ENCODE data around the gene ROBO1. TPM values are rescaled to one million over a fixed set of nuclear protein-coding genes. Genes with fewer than 3 reads are reported as not detected.

ROBO1 gene
- total and polyA plus RNA-seq, 2 of the 13 experiments (the other 11 are each of a cell fraction or from before 2014, with no cell fraction given): 52.2 to 71.0 TPM

GRCh38 chr3:78844307-78844706 lies 923.5 kb downstream of the ROBO1 start (continued):
- TF ChIP-seq, protein P1, sequence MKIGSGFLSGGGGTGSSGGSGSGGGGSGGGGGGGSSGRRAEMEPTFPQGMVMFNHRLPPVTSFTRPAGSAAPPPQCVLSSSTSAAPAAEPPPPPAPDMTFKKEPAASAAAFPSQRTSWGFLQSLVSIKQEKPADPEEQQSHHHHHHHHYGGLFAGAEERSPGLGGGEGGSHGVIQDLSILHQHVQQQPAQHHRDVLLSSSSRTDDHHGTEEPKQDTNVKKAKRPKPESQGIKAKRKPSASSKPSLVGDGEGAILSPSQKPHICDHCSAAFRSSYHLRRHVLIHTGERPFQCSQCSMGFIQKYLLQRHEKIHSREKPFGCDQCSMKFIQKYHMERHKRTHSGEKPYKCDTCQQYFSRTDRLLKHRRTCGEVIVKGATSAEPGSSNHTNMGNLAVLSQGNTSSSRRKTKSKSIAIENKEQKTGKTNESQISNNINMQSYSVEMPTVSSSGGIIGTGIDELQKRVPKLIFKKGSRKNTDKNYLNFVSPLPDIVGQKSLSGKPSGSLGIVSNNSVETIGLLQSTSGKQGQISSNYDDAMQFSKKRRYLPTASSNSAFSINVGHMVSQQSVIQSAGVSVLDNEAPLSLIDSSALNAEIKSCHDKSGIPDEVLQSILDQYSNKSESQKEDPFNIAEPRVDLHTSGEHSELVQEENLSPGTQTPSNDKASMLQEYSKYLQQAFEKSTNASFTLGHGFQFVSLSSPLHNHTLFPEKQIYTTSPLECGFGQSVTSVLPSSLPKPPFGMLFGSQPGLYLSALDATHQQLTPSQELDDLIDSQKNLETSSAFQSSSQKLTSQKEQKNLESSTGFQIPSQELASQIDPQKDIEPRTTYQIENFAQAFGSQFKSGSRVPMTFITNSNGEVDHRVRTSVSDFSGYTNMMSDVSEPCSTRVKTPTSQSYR (CRISPR knock-in tag; IDR thresholded peaks at IDR 0.05; ENCODE audit: borderline replicate concordance): peak; percentile 57; the same call in 1 of the 2 replicates
- TF ChIP-seq, protein P2, sequence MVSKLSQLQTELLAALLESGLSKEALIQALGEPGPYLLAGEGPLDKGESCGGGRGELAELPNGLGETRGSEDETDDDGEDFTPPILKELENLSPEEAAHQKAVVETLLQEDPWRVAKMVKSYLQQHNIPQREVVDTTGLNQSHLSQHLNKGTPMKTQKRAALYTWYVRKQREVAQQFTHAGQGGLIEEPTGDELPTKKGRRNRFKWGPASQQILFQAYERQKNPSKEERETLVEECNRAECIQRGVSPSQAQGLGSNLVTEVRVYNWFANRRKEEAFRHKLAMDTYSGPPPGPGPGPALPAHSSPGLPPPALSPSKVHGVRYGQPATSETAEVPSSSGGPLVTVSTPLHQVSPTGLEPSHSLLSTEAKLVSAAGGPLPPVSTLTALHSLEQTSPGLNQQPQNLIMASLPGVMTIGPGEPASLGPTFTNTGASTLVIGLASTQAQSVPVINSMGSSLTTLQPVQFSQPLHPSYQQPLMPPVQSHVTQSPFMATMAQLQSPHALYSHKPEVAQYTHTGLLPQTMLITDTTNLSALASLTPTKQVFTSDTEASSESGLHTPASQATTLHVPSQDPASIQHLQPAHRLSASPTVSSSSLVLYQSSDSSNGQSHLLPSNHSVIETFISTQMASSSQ (IDR thresholded peaks at IDR 0.05; ENCODE audit: low read depth): peak; percentile 81
- TF ChIP-seq, protein P2 (CRISPR knock-in tag; IDR thresholded peaks at IDR 0.05; ENCODE audit: borderline replicate concordance): peak; percentile 88; the same call in 1 of the 2 replicates
- TF ChIP-seq ZNF704 (CRISPR knock-in tag; IDR thresholded peaks at IDR 0.05; ENCODE audit: borderline replicate concordance) (no peak), DMAP1 (CRISPR knock-in tag; IDR thresholded peaks at IDR 0.05) (peak; percentile 55; the same call in 1 of the 2 replicates), NR2F1 (CRISPR knock-in tag; IDR thresholded peaks at IDR 0.05) (peak; percentile 96 to 98), ELF1 (CRISPR knock-in tag; IDR thresholded peaks at IDR 0.05) (peak; percentile 14; the same call in 1 of the 2 replicates), MBD4 (IDR thresholded peaks at IDR 0.05; ENCODE audit: borderline replicate concordance, low read length) (0 out of 2 replicates have a peak, but pooled peaks have one; percentile 41), ZFP36L2 (CRISPR knock-in tag; IDR thresholded peaks at IDR 0.05) (no peak), ZNF512B (CRISPR knock-in tag; IDR thresholded peaks at IDR 0.05; ENCODE audit: borderline replicate concordance) (0 out of 2 replicates have a peak, but pooled peaks have one; percentile 34), ZBTB20 (CRISPR knock-in tag; IDR thresholded peaks at IDR 0.05; ENCODE audit: borderline replicate concordance, low read depth) (peak; percentile 86; the same call in 1 of the 2 replicates), FOSL2 (CRISPR knock-in tag; IDR thresholded peaks at IDR 0.05) (peak; percentile 86), SMAD3 (CRISPR knock-in tag; IDR thresholded peaks at IDR 0.05) (peak; percentile 86; the same call in 1 of the 2 replicates), ZNF430 (CRISPR knock-in tag; IDR thresholded peaks at IDR 0.05) (no peak), ZNF446 (CRISPR knock-in tag; IDR thresholded peaks at IDR 0.05) (no peak), ZFP82 (CRISPR knock-in tag; IDR thresholded peaks at IDR 0.05; ENCODE audit: borderline replicate concordance) (no peak), SRSF9 (IDR thresholded peaks at IDR 0.05; ENCODE audit: borderline replicate concordance, insufficient read depth, low read depth, low read length, poor library complexity, severe bottlenecking) (no peak)
